GM21825 (cell line): ENCODE measurements around the gene PYCR2.

ENCODE experiments used
- ATAC-seq: cut with Tn5 transposase; IDR thresholded peaks from one replicate; pipeline ENCODE4 v1.9.1; 2021; ENCODE audit warnings: mild to moderate bottlenecking, moderate library complexity; ENCODE audit not compliant: unreplicated experiment

Gene PYCR2

GRCh38 chr1:225879521-225880221 is 44.4 kb downstream of the PYCR2 start:
- peak; percentile 28 for ATAC-seq

- ATAC-seq: no peak
These were observed 45.8 kb downstream of the PYCR2 start for GRCh38 chr1:225878282-225878681.

- no peak for ATAC-seq
These were observed 46.5 kb downstream of the PYCR2 start for GRCh38 chr1:225877580-225877979.

- ATAC-seq: no peak
These were observed 47.0 kb downstream of the PYCR2 start for GRCh38 chr1:225876900-225877510.

- no peak for ATAC-seq
These were observed 48.8 kb downstream of the PYCR2 start for GRCh38 chr1:225875044-225875815.

GRCh38 chr1:225874431-225874830 is 49.6 kb downstream of the PYCR2 start:
- ATAC-seq: no peak

- no peak for ATAC-seq
These were observed 50.7 kb downstream of the PYCR2 start for GRCh38 chr1:225873281-225873850.

GRCh38 chr1:225872075-225872430 is 52.0 kb downstream of the PYCR2 start:
- no peak for ATAC-seq

- no peak for ATAC-seq
These were observed 52.5 kb downstream of the PYCR2 start for GRCh38 chr1:225871359-225872074.

GRCh38 chr1:225870911-225871310 is 53.1 kb downstream of the PYCR2 start:
- ATAC-seq: no peak
